ENCODE data around the gene PTPRN2. TPM values are rescaled to one million over a fixed set of nuclear protein-coding genes. Genes with fewer than 3 reads are reported as not detected.

PTPRN2 gene
- total and polyA plus RNA-seq, 2 of the 13 experiments (the other 11 are each of a cell fraction or from before 2014, with no cell fraction given) = 2.5 to 24.2 TPM

DNA sequence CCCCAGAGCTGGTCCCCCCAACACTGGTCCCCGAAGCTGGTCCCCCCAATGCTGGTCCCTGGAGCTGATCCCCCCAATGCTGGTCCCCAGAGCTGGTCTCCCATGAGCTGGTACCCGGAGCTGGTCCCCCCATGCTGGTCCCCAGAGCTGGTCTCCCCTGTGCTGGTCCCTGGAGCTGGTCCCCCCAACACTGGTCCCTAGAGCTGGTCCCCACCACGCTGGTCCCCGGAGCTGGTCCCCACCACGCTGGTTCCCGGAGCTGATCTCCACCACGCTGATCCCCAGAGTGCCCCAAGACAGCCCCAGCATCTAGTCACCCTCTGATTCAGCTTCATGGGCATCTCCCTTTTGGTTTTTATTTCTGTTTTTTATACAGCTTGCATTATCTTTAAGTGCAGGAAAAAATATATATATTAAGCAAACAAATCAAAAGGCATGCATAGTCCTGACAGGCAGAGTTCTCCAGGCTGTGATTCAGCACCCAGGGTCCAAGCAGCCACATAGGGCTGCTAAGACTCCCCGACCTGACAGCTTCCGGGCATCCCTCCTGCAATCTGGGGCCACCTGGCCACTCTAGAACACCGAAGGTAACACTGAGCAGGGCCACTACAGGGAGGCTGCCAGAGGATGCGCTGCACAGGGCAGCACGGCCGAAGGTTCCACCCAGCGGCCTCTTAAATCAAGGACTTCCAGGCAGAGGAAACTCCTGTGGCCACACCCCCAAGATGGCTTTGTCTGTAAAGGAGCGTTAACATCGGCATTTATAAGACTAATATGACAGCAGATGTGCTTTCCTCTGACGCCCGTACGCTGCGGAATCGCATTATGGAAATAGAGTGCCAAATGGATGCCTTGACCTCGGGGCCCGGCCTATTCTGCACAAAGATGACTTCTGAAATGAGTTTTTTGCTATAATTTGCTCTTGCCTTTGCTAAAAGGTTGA lies 215.0 kb downstream of the PTPRN2 start:
- Histone ChIP-seq H3K9me3 (ENCODE audit: low read length) (no peaks in the 10 kb centered on the region), H3K27ac (ENCODE audit: extremely low read length, insufficient read depth, low read length) (no peak overlapping the region), H3K4me1 (ENCODE audit: insufficient read depth, low read length) (peaks cover 3% of the 10 kb centered on the region), H3K79me2 (ENCODE audit: insufficient read depth, low read length) (no peaks in the 10 kb centered on the region), H4K20me1 (ENCODE audit: insufficient read depth, low read length) (peaks cover 76% of the 10 kb centered on the region; the same call in 1 of the 2 replicates), H3K27me3 (ENCODE audit: control insufficient read depth in 1 of 2, insufficient read depth in 2 of 2, low read length in 2 of 2) (peaks cover 0 to 2% of the 10 kb centered on the region in 2 experiments; a peak in 1 of 5 replicates), H3K9ac (ENCODE audit: insufficient read depth, low read depth, low read length) (no peak overlapping the region), H3K4me2 (ENCODE audit: low read depth, low read length) (no peak overlapping the region), H2AFZ (ENCODE audit: low read length) (no peak overlapping the region), H3K36me3 (replicated peaks in 1 of 2; ENCODE audit: control insufficient read depth in 1 of 2, insufficient read depth in 2 of 2, low read length in 2 of 2) (no peaks in the 10 kb centered on the region; a peak in 1 of 5 replicates), H3K4me3 (replicated peaks in 1 of 3; ENCODE audit: insufficient read depth in 1 of 3, low read depth in 2 of 3, low read length in 3 of 3) (no peak overlapping the region)
- no peak for DNase-seq (ENCODE audit: low spot score)
- no TSS peak for BruUV-seq (replicated peaks)
- ChIA-PET CTCF (ENCODE audit: low intra/inter-chr PET ratio, low total read pairs) (no interaction called here), POLR2A (no interaction called here)
- no peak for ATAC-seq
- FAIRE-seq = no peak
- in situ Hi-C loops (cut with HindIII; ENCODE audit: extremely low pct_ligation_motif_present, low pct_unique_long_range_greater_than_20kb) (loop anchor here (25.0 kb wide), 1 partner anchor 310 kb away; no protein-coding TSS in a partner anchor), intact Hi-C loops (cut with micrococcal nuclease; ENCODE audit: unreplicated experiment) (no loop called here)
- 69% methylated on average over 17 of the region's 23 CpGs for WGBS (ENCODE audit: low lambda C conversion rate)
- TF ChIP-seq U2AF2 (IDR thresholded peaks at IDR 0.05; ENCODE audit: low read depth, low read length) (no peak), ZNF234 (CRISPR knock-in tag; conservative IDR thresholded peaks at IDR 0.05) (no peak), NPAS2 (CRISPR knock-in tag; IDR thresholded peaks at IDR 0.05; ENCODE audit: borderline replicate concordance) (no peak), ZNF496 (CRISPR knock-in tag; IDR thresholded peaks at IDR 0.05; ENCODE audit: insufficient replicate concordance) (no peak), JDP2 (CRISPR knock-in tag; IDR thresholded peaks at IDR 0.05; ENCODE audit: borderline replicate concordance) (no peak), ISL2 (CRISPR knock-in tag; IDR thresholded peaks at IDR 0.05) (no peak), NONO (IDR thresholded peaks at IDR 0.05) (no peak), NONO (CRISPR knock-in tag; conservative IDR thresholded peaks at IDR 0.05) (no peak)
